Inferior parietal cortex (tissue), 1 donor: ENCODE data around the gene RERG.
"Not testable (repeated sequence)": the region's sequence is repeated elsewhere in the genome, so short reads cannot be mapped to it uniquely, and the experiment has no call there.

Experiments used
- DNase-seq: peaks from one replicate; pipeline ENCODE4 v3.0.0-alpha.2; 2016; ENCODE audit errors: extremely low spot score

RERG gene

GRCh38 chr12:15220915-15221885, at the start of gene RERG:
RERG (minus strand) TSS chr12:15221417; CDS start chr12:15217489, 3,928 bp downstream.
- DNase-seq = peak; percentile 85

- DNase-seq = no peak
Observed at GRCh38 chr12:15270591-15270990, 49.4 kb upstream of the RERG start.

GRCh38 chr12:15268927-15269552, 47.8 kb upstream of the RERG start:
- DNase-seq = peak; percentile 56

DNA sequence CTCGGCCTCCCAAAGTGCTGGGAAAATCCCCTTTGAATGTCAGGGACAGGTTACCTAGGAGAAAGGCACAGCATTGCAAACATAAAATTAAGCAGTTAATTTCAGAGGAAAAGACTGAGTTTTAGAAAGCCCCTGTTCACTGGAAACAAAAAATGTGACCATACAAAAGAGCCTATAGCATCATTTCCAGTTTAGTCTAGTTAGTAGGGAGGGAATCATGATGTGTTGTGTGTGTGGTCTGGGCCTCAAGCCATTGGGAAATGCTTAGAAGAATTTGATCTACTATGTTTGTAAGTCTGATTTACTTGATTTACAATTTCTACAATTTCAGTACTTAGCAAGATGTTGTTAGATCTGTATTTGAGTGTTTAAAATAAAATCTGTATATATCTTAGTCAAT, 47.1 kb upstream of the RERG start:
- DNase-seq = no peak

DNA sequence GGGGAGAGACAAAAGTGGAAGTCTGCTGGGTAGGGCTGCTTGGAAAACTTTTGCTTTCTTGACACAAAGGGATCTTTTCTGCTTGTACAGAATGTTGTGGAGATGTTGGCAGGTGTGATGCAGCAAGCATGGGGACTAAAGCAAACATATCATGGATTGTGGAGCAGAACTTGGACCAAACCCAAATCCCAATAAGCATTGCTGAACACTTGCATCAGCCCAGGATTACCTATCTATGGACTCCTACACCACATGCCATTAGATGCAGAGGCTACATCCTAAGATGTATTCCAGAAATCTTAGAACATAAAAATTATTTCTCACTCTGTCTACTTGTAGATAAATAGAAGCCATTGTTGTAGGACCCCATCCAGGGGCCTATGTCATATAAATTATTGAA, 44.7 kb upstream of the RERG start:
- no peak for DNase-seq

DNA sequence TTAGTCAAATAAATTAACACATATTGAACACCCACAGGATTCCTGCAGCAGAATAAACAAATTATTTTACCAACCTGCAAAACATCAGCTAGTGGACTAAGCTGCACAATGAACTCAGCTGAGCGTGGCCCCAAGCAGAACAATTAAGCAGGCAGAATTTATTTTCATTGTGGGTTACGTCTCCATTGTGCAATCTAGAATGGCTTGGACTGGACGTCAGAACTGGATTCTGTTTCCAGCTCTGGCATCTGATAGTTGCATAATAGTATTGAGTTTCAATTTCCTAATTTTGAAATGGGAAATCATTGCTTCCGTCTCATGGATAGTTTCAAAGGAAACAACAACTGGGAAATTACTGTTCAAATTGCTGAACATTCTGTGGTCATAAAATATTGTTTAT, 35.5 kb upstream of the RERG start:
- DNase-seq = no peak

- DNase-seq = no peak
Observed at GRCh38 chr12:15253990-15254389, 32.8 kb upstream of the RERG start.

DNA sequence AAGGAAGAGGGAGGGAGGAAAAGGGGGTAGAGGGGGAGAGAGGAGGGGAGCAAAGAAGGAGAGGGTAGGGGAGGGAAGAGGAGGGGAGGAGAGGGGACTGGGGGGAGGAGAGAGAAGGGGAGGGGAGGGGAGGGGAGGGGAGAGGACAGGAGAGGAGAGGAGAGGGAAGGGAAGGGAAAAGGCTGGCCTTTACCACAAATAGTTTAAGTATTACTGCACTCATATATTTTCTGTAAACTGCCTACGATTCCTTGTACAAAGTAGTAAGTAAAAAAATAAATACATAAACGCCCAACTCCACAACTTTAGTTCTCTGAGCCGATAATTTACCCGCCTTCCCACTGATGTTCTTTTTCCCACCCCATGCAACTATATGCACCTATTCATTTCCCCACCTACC, 23.7 kb upstream of the RERG start:
- DNase-seq = no peak

- DNase-seq = no peak
Observed at GRCh38 chr12:15244341-15244740, 23.1 kb upstream of the RERG start.

DNA sequence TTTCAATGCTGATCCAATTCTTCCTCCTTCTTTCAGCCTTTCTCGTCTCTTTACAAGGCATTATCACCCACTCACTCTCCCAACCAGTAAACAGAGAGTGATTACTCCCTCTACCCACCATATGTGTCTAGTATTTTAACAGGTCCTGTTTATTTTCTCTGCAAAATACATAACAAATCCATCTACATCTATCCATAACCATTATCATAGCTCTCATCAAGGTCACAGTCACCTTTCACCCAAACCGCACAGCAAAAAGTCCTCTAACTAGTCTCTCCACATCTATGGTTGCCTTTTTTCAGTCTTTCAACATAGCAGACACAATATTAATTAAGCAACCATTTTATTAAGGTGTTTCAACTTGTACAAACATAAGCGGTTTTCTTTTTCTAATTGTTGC, 21.9 kb upstream of the RERG start:
- no peak for DNase-seq

- DNase-seq = no peak
Observed at GRCh38 chr12:15240898-15241297, 19.7 kb upstream of the RERG start.

- DNase-seq = no peak
Observed at GRCh38 chr12:15234508-15234907, 13.3 kb upstream of the RERG start.

GRCh38 chr12:15234011-15234410, 12.8 kb upstream of the RERG start:
- DNase-seq = no peak

- DNase-seq = no peak
Observed at GRCh38 chr12:15232959-15233358, 11.7 kb upstream of the RERG start.

DNA sequence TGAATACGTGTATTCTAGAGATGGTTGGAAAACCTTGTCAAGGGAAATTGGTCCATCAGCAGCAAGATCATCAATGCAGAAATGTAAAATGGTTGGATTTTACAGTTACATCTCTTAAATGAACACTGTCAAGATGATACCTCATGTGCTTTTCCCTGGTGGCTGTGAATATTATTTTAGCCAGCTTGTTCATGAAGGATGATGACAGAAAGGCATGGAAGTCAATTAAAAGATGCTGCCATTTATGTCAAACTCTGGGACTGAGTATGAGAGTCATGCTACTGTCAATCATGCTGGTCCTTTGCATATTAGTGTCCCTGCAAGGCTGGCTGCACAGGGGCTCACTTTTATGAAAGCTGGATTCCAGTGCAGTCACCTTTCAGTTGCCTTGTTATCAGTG, 10.3 kb upstream of the RERG start:
- DNase-seq = no peak

DNA sequence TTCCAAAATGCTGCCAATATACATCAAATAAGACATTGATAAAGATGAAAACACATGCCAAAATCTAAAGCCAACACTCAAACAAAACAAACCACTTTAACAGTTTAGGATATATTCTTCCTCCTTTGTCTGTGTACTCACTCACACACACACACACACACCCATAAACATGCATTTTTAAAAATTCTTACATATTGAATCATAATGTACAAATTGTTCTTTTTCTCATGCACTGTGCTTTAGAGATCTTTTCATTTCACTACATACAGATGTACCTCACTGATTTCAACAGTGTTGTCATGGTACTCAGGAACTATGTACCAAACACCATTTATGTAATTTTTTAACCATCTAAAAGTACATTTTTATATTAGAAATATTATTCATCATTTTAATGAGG, 9.5 kb upstream of the RERG start:
- DNase-seq = no peak

- no peak for DNase-seq
Observed at GRCh38 chr12:15230137-15230536, 8.9 kb upstream of the RERG start.

DNA sequence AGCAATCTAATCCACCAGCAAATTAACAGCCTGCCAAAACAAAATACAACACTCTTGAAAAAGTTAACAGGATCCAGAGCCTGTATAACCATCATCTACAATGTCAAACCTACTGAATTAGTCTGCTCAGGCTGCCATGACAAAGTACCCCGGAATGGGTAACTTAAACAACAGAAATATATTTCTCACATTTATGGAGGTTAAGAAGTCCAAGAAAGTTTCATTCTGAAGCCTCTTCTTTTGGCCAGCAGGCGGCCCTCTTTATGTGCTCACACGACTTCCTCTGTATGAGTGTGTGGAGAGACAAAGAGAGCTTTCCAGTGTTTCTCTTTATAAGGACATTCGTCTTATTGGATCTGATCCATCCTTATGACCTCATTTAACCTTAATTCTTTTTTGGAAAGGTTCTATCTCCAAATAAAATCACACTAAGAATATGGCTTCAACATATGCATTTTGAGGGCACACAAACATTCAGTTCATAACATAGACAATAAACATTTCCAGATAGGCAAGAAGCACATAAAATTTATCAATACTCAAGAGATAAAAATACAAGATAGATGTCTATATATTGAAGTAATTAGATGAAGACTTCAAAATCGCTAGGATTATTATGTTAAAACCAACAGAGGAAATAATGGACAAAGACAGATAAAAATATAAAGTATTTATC, 5.9 kb upstream of the RERG start:
- DNase-seq = no peak

DNA sequence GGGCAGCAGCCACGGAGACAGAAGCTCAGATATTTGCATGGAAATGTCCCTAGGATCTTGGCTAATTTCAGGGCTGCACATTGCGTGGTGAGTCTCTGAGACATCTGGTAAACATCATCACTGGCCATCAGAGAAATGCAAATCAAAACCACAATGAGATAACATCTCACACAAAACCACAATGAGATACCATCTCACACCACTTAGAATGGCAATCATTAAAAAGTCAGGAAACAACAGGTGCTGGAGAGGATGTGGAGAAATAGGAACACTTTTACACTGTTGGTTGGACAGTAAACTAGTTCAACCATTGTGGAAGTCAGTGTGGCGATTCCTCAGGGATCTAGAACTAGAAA, 4.6 kb upstream of the RERG start:
- DNase-seq = not testable (repeated sequence)

DNA sequence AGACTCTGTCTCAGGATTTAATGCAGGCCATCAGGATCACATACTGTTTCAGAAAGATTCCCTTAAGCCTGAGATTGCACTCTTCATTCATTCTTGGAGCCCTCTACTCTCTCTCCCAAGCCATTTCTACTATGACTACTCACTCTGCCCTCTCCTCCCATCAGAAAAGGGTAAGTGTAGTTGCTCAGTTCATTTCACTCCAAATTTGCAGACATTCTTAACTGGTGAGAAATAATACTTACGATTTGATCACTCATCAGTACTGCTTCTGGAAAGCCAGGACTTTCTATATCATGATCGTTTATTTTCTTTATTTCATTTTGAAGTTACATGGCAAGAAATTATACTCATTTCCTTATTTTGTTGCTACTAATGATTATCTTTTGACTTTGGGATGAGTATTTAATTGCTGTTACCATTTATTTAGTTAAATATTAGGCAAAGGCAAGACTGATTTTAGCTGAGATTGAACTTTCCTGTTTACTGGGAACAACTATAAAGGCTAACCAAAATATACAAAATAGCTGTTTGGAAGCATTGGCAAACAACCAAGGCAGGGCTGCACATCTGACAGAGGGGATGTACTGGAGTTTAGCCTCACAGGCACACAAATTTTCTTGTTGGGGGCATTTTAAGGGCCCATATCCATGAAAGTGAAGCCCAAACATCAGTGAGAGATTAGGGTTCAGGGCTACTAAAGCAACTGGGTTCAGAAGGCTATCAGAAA, 4.1 kb upstream of the RERG start:
- DNase-seq = no peak

DNA sequence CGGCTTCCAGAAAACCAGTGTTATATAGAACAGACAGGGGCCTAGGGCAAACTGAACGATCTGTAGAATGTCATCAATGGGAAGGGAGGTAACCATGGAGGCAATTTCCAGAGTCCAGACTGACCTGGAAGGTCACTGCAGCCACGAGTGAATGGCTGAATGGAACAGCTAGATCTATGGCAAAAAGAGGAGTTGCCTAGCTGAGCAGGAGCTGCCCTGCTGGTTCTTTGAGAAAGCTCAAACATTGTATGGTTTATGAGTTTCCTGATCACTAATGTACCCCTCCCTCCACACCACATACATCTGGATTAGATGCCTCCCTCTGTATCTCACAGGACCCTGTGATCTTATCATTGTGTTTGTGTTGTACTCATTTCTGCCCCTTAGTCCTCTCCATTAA, 1.0 kb upstream of the RERG start:
- no peak for DNase-seq

DNA sequence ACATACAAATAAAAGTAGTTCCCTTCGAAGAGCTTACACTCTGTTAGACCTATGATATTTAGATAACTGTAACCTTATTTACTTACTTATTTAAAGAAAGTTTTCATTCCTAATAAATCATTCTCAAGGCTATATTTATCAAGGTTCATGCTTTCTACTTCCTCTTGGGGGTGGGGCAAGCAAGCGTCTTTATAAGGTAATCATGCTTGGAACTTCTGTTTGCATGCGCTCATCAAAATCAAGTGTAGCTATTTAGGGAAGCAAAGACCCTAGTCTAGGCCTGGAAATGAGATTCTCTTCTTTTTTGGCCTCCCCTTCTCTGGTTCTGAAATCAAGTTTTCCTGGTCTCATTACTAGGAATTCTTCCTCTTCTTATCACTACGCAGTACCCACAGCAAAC, 766 bp downstream of the RERG start:
- no peak for DNase-seq
